K562 (cell line): ENCODE measurements around the gene ZNF74. TPM values are rescaled to one million over a fixed set of nuclear protein-coding genes. Genes with fewer than 3 reads are reported as not detected.

Experiments
- ARHGAP35 ChIP-seq: fragments of 450-650 bp; IDR thresholded peaks from 2 replicates; pipeline ENCODE4 v1.6.1; 2018; ENCODE audit not compliant: partially characterized antibody
- BRF2 ChIP-seq: IDR thresholded peaks from 3 replicates; pipeline ENCODE4 v1.6.1; 2011; ENCODE audit warnings: borderline replicate concordance, mild to moderate bottlenecking; ENCODE audit not compliant: insufficient read length, insufficient read depth
- CBX3 ChIP-seq, 2 experiments: IDR thresholded peaks; 1 replicate in 1 of 2; 2 replicates in 1 of 2; pipeline ENCODE4 v1.6.1; 2012; ENCODE audit warnings: inconsistent platforms in 2 of 2, low read length in 2 of 2, borderline replicate concordance in 1 of 2, control low read depth in 1 of 2
- ETV5 ChIP-seq: sonication (generic); formaldehyde crosslinking; IDR thresholded peaks from 2 replicates; pipeline ENCODE4 v1.4.0; 2020; ENCODE audit warnings: low read depth, mild to moderate bottlenecking, missing genetic modification reagents
- HNRNPUL1 ChIP-seq: fragments of 200-400 bp; formaldehyde crosslinking; IDR thresholded peaks from 2 replicates; pipeline ENCODE4 v1.6.1; 2017; ENCODE audit warnings: low read length
- MAFF ChIP-seq: IDR thresholded peaks from 2 replicates; pipeline ENCODE4 v1.6.1; 2012; ENCODE audit warnings: low read length, improper control_type of control experiment
- MEF2A ChIP-seq: IDR thresholded peaks from 2 replicates; pipeline ENCODE4 v1.6.1; 2011; ENCODE audit warnings: low read depth, mild to moderate bottlenecking, low read length, moderate library complexity; ENCODE audit not compliant: control insufficient read depth
- MTA3 ChIP-seq: fragments of 450-650 bp; formaldehyde crosslinking; IDR thresholded peaks from 2 replicates; pipeline ENCODE4 v1.6.1; 2017; ENCODE audit warnings: mild to moderate bottlenecking, borderline replicate concordance
- PKNOX1 ChIP-seq: fragments of 450-650 bp; IDR thresholded peaks from 2 replicates; pipeline ENCODE4 v1.6.1; 2016
- YY1 ChIP-seq, 3 experiments: IDR thresholded peaks; 2 replicates each; pipeline ENCODE4 v1.6.1; 2011; ENCODE audit warnings: low read length in 2 of 3, mild to moderate bottlenecking in 2 of 3, moderate library complexity in 2 of 3, borderline replicate concordance in 1 of 3, control low read depth in 1 of 3, low read depth in 1 of 3; ENCODE audit not compliant: insufficient read depth in 3 of 3, insufficient replicate concordance in 2 of 3, control insufficient read depth in 1 of 3, insufficient read length in 1 of 3; ENCODE audit errors: extremely low read depth in 1 of 3
- ZBTB40 ChIP-seq, 2 experiments: fragments of 450-650 bp in 1 of 2; sonication (generic) in 1 of 2; formaldehyde crosslinking in 1 of 2; IDR thresholded peaks; 2 replicates each; pipeline versions ENCODE4 v1.7.1 to v1.9.0; 2016 to 2022; ENCODE audit warnings: inconsistent platforms in 1 of 2, mild to moderate bottlenecking in 1 of 2, missing genetic modification reagents in 1 of 2
- polyA plus RNA-seq, 8 experiments: library from polyadenylated mRNA; depleted of rRNA in 4 of 8; stranded (reverse) in 5 of 8; unstranded in 3 of 8; fragments of >200 nt; fragmentation: Nextera tagmentation in 2 of 8; fragmentation: Illumina TruSeq in 1 of 8; extraction: Ambion mirVana in 2 of 8; extraction: Trizol in 1 of 8; gene quantifications; 2 replicates each; pipeline versions ENCODE4 v1.2.1 to v1.2.3, GENCODE V29; 2011 to 2014; ENCODE audit warnings: inconsistent platforms in 1 of 8, missing spikeins in 1 of 8
- total RNA-seq, 7 experiments: library from RNA; depleted of rRNA in 6 of 7; stranded (reverse); fragments of >200 nt in 6 of 7; fragmentation: Illumina TruSeq in 2 of 7; extraction: Trizol in 2 of 7; gene quantifications; 2 replicates each; pipeline versions ENCODE4 v1.2.1 to v1.2.3, GENCODE V29; 2011 to 2021; ENCODE audit warnings: low replicate concordance in 1 of 7

ZNF74 gene
- total and polyA plus RNA-seq, 9 of the 15 experiments (the other 6 are each of a cell fraction or from before 2014, with no cell fraction given) = 2.4 to 53.5 (median 31.5) TPM

- TF ChIP-seq ARHGAP35 = peak; percentile 25
- TF ChIP-seq HNRNPUL1 = no peak
- peak; percentile 53; the same call in 1 of the 2 replicates for TF ChIP-seq ZBTB40 (IDR thresholded peaks at IDR 0.05)
- TF ChIP-seq ZBTB40 (CRISPR knock-in tag; IDR thresholded peaks at IDR 0.05) = 0 out of 2 replicates have a peak, but pooled peaks have one; percentile 26
- peak; percentile 92 for TF ChIP-seq MTA3
- peak in 1 of 2 experiments; percentile 42; a peak in 2 of 3 replicates for TF ChIP-seq CBX3 (IDR thresholded peaks at IDR 0.05; ENCODE audit: borderline replicate concordance in 1 of 2, low read length in 2 of 2)
- TF ChIP-seq BRF2 = no peak
- no peak; the same call in 1 of the 2 replicates for TF ChIP-seq MAFF
- peak in 2 of 3 experiments; percentile 13 to 22 for TF ChIP-seq YY1 (IDR thresholded peaks at IDR 0.05; ENCODE audit: borderline replicate concordance in 1 of 3, control insufficient read depth in 1 of 3, extremely low read depth in 1 of 3, insufficient read depth in 3 of 3, insufficient read length in 1 of 3, insufficient replicate concordance in 2 of 3, low read depth in 1 of 3, low read length in 2 of 3)
- TF ChIP-seq ETV5 = peak; percentile 68
- TF ChIP-seq MEF2A = no peak
- TF ChIP-seq PKNOX1 = no peak
These were observed 35.5 kb downstream of the ZNF74 start (continued) for GRCh38 chr22:20429254-20430100.
